K562 (cell line): Measurements from ENCODE around the gene SULT1C4. TPM values are rescaled to one million over a fixed set of nuclear protein-coding genes. Genes with fewer than 3 reads are reported as not detected.

Source experiments
- ATAC-seq: fragments of 200-7000 bp; cut with Tn5 transposase; 3 replicates; pipeline ENCODE4 v1.9.1; 2020; ENCODE audit warnings: moderate library complexity
- BruUV-seq: library from RNA; stranded (reverse); fragments of 400-500 nt; replicated peaks from 2 replicates; lab custom pipeline; 2021; lab: Mats Ljungman, UMichigan
- CTCF ChIA-PET: fragments of 300-600 bp; formaldehyde crosslinking; extraction: SDS; loops from one replicate; lab custom pipeline; 2021; ENCODE audit warnings: low intra/inter-chr PET ratio; lab: Yijun Ruan, JAX
- POLR2A ChIA-PET: fragments of 300-600, 350-650 bp; sonication (Branson Sonifier 250); formaldehyde crosslinking; extraction: SDS; loops from one replicate; lab custom pipeline; 2021; ENCODE audit warnings: antibody characterized with exemption, inconsistent platforms; lab: Yijun Ruan, JAX
- DNase-seq, 4 experiments: peaks; one replicate each; pipeline versions ENCODE4 v3.0.0 to v3.0.0-alpha.2; 2011 to 2018; ENCODE audit warnings: low spot score in 3 of 4, mixed read lengths in 3 of 4; ENCODE audit errors: extremely low read depth in 1 of 4
- FAIRE-seq: peaks from 2 replicates; lab custom pipeline; 2011; peaks lifted over from hg19 to GRCh38; lab: Jason Lieb, UNC
- H2AFZ ChIP-seq: 2 replicates; pipeline ENCODE4 v1.6.0; 2011; ENCODE audit warnings: low read depth, low read length, control low read depth, inconsistent platforms
- H3K27ac ChIP-seq: fragments of 200-600 bp; 3 replicates; pipeline ENCODE4 v1.8.0; 2011; ENCODE audit warnings: low read depth, mild to moderate bottlenecking, control low read depth, inconsistent platforms, low read length, moderate library complexity, mixed read lengths; ENCODE audit errors: extremely low read depth
- H3K27me3 ChIP-seq, 2 experiments: fragments of 300-600 bp in 1 of 2; 2 replicates in 1 of 2; 3 replicates in 1 of 2; pipeline versions ENCODE4 v1.6.0 to v1.8.0; 2011; ENCODE audit warnings: inconsistent platforms in 2 of 2, low read length in 2 of 2, mild to moderate bottlenecking in 1 of 2, mixed read lengths in 1 of 2, moderate library complexity in 1 of 2; ENCODE audit not compliant: control insufficient read depth in 2 of 2, insufficient read depth in 2 of 2
- H3K36me3 ChIP-seq: fragments of 300-600 bp; 3 replicates; pipeline ENCODE4 v1.8.0; 2011; ENCODE audit warnings: mild to moderate bottlenecking, low read length, inconsistent platforms; ENCODE audit not compliant: control insufficient read depth, insufficient read depth
- H3K4me1 ChIP-seq, 2 experiments: fragments of 200-600 bp in 1 of 2; replicated peaks in 1 of 2; 2 replicates in 1 of 2; 3 replicates in 1 of 2; pipeline versions ENCODE4 v1.5.1 to v1.8.0; 2011; ENCODE audit warnings: inconsistent platforms in 2 of 2, low read length in 2 of 2, mild to moderate bottlenecking in 1 of 2, mixed read lengths in 1 of 2, moderate library complexity in 1 of 2; ENCODE audit not compliant: control insufficient read depth in 2 of 2, insufficient read depth in 2 of 2
- H3K4me2 ChIP-seq: 2 replicates; pipeline ENCODE4 v1.6.1; 2011; ENCODE audit warnings: low read length, control low read depth, inconsistent platforms, mixed read lengths; ENCODE audit not compliant: insufficient read depth
- H3K4me3 ChIP-seq: fragments of 200-600 bp; sonication (generic), shearing (Covaris generic); 2 replicates; pipeline ENCODE4 v1.5.1; 2016; ENCODE audit warnings: control low read depth, inconsistent platforms
- H3K79me2 ChIP-seq: fragments of 200-600 bp; 3 replicates; pipeline ENCODE4 v1.8.0; 2011; ENCODE audit warnings: low read length, inconsistent platforms; ENCODE audit not compliant: control insufficient read depth, insufficient read depth
- H3K9ac ChIP-seq, 2 experiments: 2 replicates each; pipeline versions ENCODE4 v1.6.0 to v1.6.1; 2011; ENCODE audit warnings: low read depth in 2 of 2, low read length in 2 of 2, control low read depth in 1 of 2, inconsistent platforms in 1 of 2, mild to moderate bottlenecking in 1 of 2, mixed read lengths in 1 of 2; ENCODE audit not compliant: insufficient read depth in 1 of 2
- H3K9me1 ChIP-seq: one replicate; pipeline ENCODE4 v1.6.0; 2011; ENCODE audit warnings: inconsistent platforms, mild to moderate bottlenecking, low read length, moderate library complexity; ENCODE audit not compliant: control insufficient read depth, insufficient read depth
- H3K9me3 ChIP-seq: replicated peaks from 2 replicates; pipeline ENCODE4 v1.5.1; 2011; ENCODE audit warnings: low read depth, low read length, inconsistent platforms; ENCODE audit not compliant: control insufficient read depth, insufficient read depth
- H4K20me1 ChIP-seq: replicated peaks from 2 replicates; pipeline ENCODE4 v1.6.1; 2011; ENCODE audit warnings: low read length, inconsistent platforms, mixed read lengths; ENCODE audit not compliant: control insufficient read depth, insufficient read depth
- ARID1B ChIP-seq: fragments of 450-650 bp; IDR thresholded peaks from 2 replicates; pipeline ENCODE4 v1.6.1; 2016; ENCODE audit warnings: antibody characterized with exemption, mild to moderate bottlenecking, inconsistent platforms
- CBFA2T3 ChIP-seq: fragments of 450-650 bp; IDR thresholded peaks from 2 replicates; pipeline ENCODE4 v1.6.1; 2017
- CBX3 ChIP-seq, 2 experiments: IDR thresholded peaks; 1 replicate in 1 of 2; 2 replicates in 1 of 2; pipeline ENCODE4 v1.6.1; 2012; ENCODE audit warnings: inconsistent platforms in 2 of 2, low read length in 2 of 2, borderline replicate concordance in 1 of 2, control low read depth in 1 of 2
- GABPB1 ChIP-seq: sonication (generic); formaldehyde crosslinking; IDR thresholded peaks from 2 replicates; pipeline ENCODE4 v1.8.0; 2022; ENCODE audit warnings: mild to moderate bottlenecking, missing genetic modification reagents
- KDM1A ChIP-seq, 2 experiments: fragments of 450-650 bp; IDR thresholded peaks; 2 replicates each; pipeline ENCODE4 v1.6.1; 2016; ENCODE audit warnings: mild to moderate bottlenecking in 2 of 2
- MCM2 ChIP-seq: fragments of 450-650 bp; IDR thresholded peaks from 2 replicates; pipeline ENCODE4 v1.6.1; 2017; ENCODE audit warnings: low read depth, mild to moderate bottlenecking
- MCM5 ChIP-seq: fragments of 450-650 bp; IDR thresholded peaks from 2 replicates; pipeline ENCODE4 v1.6.1; 2016; ENCODE audit warnings: low read depth
- NEUROD1 ChIP-seq: fragments of 150-350 bp; IDR thresholded peaks from 2 replicates; pipeline ENCODE4 v1.6.1; 2014; ENCODE audit warnings: borderline replicate concordance, low read length, low read depth; ENCODE audit not compliant: partially characterized antibody
- NFYB ChIP-seq: IDR thresholded peaks from 2 replicates; pipeline ENCODE4 v1.6.1; 2011; ENCODE audit warnings: mild to moderate bottlenecking, moderate library complexity; ENCODE audit not compliant: insufficient read length; ENCODE audit errors: extremely low read depth
- RAD51 ChIP-seq: fragments of 450-650 bp; IDR thresholded peaks from 2 replicates; pipeline ENCODE4 v1.7.1; 2016; ENCODE audit warnings: low read depth, mild to moderate bottlenecking, borderline replicate concordance
- RBBP5 ChIP-seq: fragments of 200-600 bp; sonication (generic); IDR thresholded peaks from 2 replicates; pipeline ENCODE4 v1.6.1; 2012; ENCODE audit warnings: borderline replicate concordance, mild to moderate bottlenecking, low read length, control low read depth, inconsistent platforms; ENCODE audit not compliant: insufficient read depth, poor library complexity, severe bottlenecking
- SMAD4 ChIP-seq: fragments of 250-450 bp; sonication (Bioruptor Pico); conservative IDR thresholded peaks from 2 replicates; pipeline ENCODE4 v1.8.0; 2021; ENCODE audit warnings: inconsistent platforms, mild to moderate bottlenecking, moderate library complexity
- XRCC4 ChIP-seq: IDR thresholded peaks from one replicate; pipeline ENCODE4 v1.6.1; 2011; ENCODE audit not compliant: insufficient read depth, insufficient read length; ENCODE audit errors: extremely low read depth
- ZBTB8A ChIP-seq: fragments of 450-650 bp; IDR thresholded peaks from 2 replicates; pipeline ENCODE4 v1.6.1; 2018; ENCODE audit warnings: mild to moderate bottlenecking, moderate library complexity; ENCODE audit not compliant: partially characterized antibody
- ZKSCAN3 ChIP-seq: fragments of 250-450 bp; sonication (Bioruptor Pico); IDR thresholded peaks from 2 replicates; pipeline ENCODE4 v1.4.0; 2020
- ZNF143 ChIP-seq: sonication (generic); formaldehyde crosslinking; IDR thresholded peaks from 2 replicates; pipeline ENCODE4 v1.9.0; 2022; ENCODE audit warnings: mild to moderate bottlenecking, missing genetic modification reagents
- ZNF324 ChIP-seq: fragments of 250-450 bp; sonication (Bioruptor Pico); IDR thresholded peaks from 2 replicates; pipeline ENCODE4 v1.4.0; 2020; ENCODE audit warnings: mild to moderate bottlenecking
- ZNF76 ChIP-seq: fragments of 250-450 bp; sonication (Bioruptor Pico); IDR thresholded peaks from 2 replicates; pipeline ENCODE4 v1.4.0; 2020; ENCODE audit warnings: mild to moderate bottlenecking, moderate library complexity, borderline replicate concordance
- ZZZ3 ChIP-seq: fragments of 450-650 bp; IDR thresholded peaks from 2 replicates; pipeline ENCODE4 v1.6.1; 2016; ENCODE audit warnings: antibody characterized with exemption, mild to moderate bottlenecking, moderate library complexity
- in situ Hi-C: fragments of 300-500 bp; cut with MboI; formaldehyde crosslinking; loops from 4 replicates; pipeline ENCODE4 v1.15.0; 2018; ENCODE audit warnings: inconsistent platforms, mixed read lengths
- intact Hi-C: fragments of 100-400 bp; cut with micrococcal nuclease; formaldehyde crosslinking; loops from 2 replicates; pipeline ENCODE4 v1.14.2; 2022
- polyA plus RNA-seq, 8 experiments: library from polyadenylated mRNA; depleted of rRNA in 4 of 8; stranded (reverse) in 5 of 8; unstranded in 3 of 8; fragments of >200 nt; fragmentation: Nextera tagmentation in 2 of 8; fragmentation: Illumina TruSeq in 1 of 8; extraction: Ambion mirVana in 2 of 8; extraction: Trizol in 1 of 8; gene quantifications; 2 replicates each; pipeline versions ENCODE4 v1.2.1 to v1.2.3, GENCODE V29; 2011 to 2014; ENCODE audit warnings: inconsistent platforms in 1 of 8, missing spikeins in 1 of 8
- total RNA-seq, 7 experiments: library from RNA; depleted of rRNA in 6 of 7; stranded (reverse); fragments of >200 nt in 6 of 7; fragmentation: Illumina TruSeq in 2 of 7; extraction: Trizol in 2 of 7; gene quantifications; 2 replicates each; pipeline versions ENCODE4 v1.2.1 to v1.2.3, GENCODE V29; 2011 to 2021; ENCODE audit warnings: low replicate concordance in 1 of 7
- TF ChIP-seq, protein P1 (sequence below): fragments of 200-800 bp; sonication (Bioruptor generic); IDR thresholded peaks from 2 replicates; pipeline ENCODE4 v1.6.1; 2017; ENCODE audit warnings: missing genetic modification characterization, missing compliant biosample characterization
- TF ChIP-seq, protein P2 (sequence below): fragments of 450-650 bp; IDR thresholded peaks from 2 replicates; pipeline ENCODE4 v1.6.1; 2016

SULT1C4 gene
- total and polyA plus RNA-seq, 9 of the 15 experiments (the other 6 are each of a cell fraction or from before 2014, with no cell fraction given), result 0.04 to 0.14 (median 0.09) TPM; not detected in 5

DNA sequence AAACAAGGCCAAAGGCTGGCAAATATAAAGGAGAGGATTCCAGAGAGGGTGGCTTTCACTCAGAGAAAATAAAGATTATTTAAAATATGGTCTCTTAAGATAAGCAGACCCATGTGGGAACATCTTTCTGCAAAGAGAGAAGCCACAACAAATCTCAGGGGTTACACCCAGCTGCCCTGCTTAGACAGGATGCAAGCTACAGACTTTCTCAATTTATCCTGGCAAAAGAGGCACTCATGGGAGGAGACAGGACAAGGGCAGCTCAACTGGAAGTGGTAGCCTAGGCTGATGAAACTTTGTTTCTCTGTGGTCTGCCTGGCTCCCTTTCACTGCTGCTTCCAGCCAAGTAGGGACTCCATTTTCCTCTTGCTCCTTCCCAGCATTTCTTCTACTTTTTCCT, 25.9 kb upstream of the SULT1C4 start:
- FAIRE-seq (no peak), DNase-seq (peak in 2 of 4 experiments; percentile 33 to 36), ATAC-seq (no peak)
- no peaks in the 10 kb centered on the region for H3K79me2 ChIP-seq
- peaks cover 3 to 17% of the 10 kb centered on the region in 2 experiments; a peak in 3 of 5 replicates for H3K4me1 ChIP-seq
- H3K27me3 ChIP-seq, result no peaks in the 10 kb centered on the region
- no peaks in the 10 kb centered on the region for H3K9me1 ChIP-seq
- ChIA-PET POLR2A (no interaction called here), CTCF (no interaction called here)
- no peak overlapping the region for H3K4me2 ChIP-seq
- H3K27ac ChIP-seq, result no peak overlapping the region
- no peak overlapping the region for H3K4me3 ChIP-seq
- intact Hi-C loops (loop anchor here (5.0 to 10.0 kb wide), 2 partner anchors 40 to 93 kb away; partner anchors contain the start of gene GCC2), in situ Hi-C loops (no loop called here)
- H3K9ac ChIP-seq, result no peak overlapping the region
- no peaks in the 10 kb centered on the region for H4K20me1 ChIP-seq
- no peak overlapping the region for H2AFZ ChIP-seq
- no TSS peak for BruUV-seq
- H3K9me3 ChIP-seq, result no peaks in the 10 kb centered on the region
- H3K36me3 ChIP-seq, result no peaks in the 10 kb centered on the region
- no peak for TF ChIP-seq ZKSCAN3 (CRISPR knock-in tag)
- TF ChIP-seq CBX3 (IDR thresholded peaks at IDR 0.05; ENCODE audit: borderline replicate concordance in 1 of 2, low read length in 2 of 2), result no peak
- TF ChIP-seq ZNF324 (CRISPR knock-in tag), result no peak
- TF ChIP-seq, protein P1, sequence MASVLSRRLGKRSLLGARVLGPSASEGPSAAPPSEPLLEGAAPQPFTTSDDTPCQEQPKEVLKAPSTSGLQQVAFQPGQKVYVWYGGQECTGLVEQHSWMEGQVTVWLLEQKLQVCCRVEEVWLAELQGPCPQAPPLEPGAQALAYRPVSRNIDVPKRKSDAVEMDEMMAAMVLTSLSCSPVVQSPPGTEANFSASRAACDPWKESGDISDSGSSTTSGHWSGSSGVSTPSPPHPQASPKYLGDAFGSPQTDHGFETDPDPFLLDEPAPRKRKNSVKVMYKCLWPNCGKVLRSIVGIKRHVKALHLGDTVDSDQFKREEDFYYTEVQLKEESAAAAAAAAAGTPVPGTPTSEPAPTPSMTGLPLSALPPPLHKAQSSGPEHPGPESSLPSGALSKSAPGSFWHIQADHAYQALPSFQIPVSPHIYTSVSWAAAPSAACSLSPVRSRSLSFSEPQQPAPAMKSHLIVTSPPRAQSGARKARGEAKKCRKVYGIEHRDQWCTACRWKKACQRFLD, result no peak
- TF ChIP-seq NFYB, result no peak
- TF ChIP-seq CBFA2T3, result peak; percentile 61
- TF ChIP-seq MCM5, result no peak
- TF ChIP-seq MCM2, result no peak
- TF ChIP-seq ZNF76 (CRISPR knock-in tag), result no peak
- TF ChIP-seq ZZZ3, result no peak
- TF ChIP-seq ZBTB8A, result no peak
- TF ChIP-seq XRCC4, result no peak
- TF ChIP-seq, protein P2, sequence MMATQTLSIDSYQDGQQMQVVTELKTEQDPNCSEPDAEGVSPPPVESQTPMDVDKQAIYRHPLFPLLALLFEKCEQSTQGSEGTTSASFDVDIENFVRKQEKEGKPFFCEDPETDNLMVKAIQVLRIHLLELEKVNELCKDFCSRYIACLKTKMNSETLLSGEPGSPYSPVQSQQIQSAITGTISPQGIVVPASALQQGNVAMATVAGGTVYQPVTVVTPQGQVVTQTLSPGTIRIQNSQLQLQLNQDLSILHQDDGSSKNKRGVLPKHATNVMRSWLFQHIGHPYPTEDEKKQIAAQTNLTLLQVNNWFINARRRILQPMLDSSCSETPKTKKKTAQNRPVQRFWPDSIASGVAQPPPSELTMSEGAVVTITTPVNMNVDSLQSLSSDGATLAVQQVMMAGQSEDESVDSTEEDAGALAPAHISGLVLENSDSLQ, result no peak
- no peak for TF ChIP-seq ZNF143
- no peak for TF ChIP-seq NEUROD1
- TF ChIP-seq RAD51, result no peak
- TF ChIP-seq RBBP5, result no peak
- peak; percentile 17 to 70; a peak in 1 of 4 replicates for TF ChIP-seq KDM1A (IDR thresholded peaks at IDR 0.05)
- TF ChIP-seq GABPB1 (CRISPR knock-in tag), result no peak
- TF ChIP-seq ARID1B, result peak; percentile 33; the same call in 1 of the 2 replicates
- TF ChIP-seq SMAD4 (CRISPR knock-in tag), result 0 out of 2 replicates have a peak, but pooled peaks have one; percentile 20
